Endothelial cell of umbilical vein (primary cell): ENCODE results near the gene TEX36. TPM values are rescaled to one million over a fixed set of nuclear protein-coding genes. Genes with fewer than 3 reads are reported as not detected.

Source experiments
- BruUV-seq: library from RNA; stranded (reverse); fragments of 400-500 nt; replicated peaks from 2 replicates; lab custom pipeline; 2021; lab: Mats Ljungman, UMichigan
- CTCF ChIA-PET: fragments of 300-600, 350-600 bp; sonication (Branson Sonifier 250); formaldehyde crosslinking; loops from one replicate; lab custom pipeline; 2021; ENCODE audit warnings: antibody characterized with exemption, inconsistent platforms; lab: Charles Lee
- POLR2A ChIA-PET: fragments of 300-600, 350-600 bp; sonication (Branson Sonifier 250); formaldehyde crosslinking; loops from one replicate; lab custom pipeline; 2021; ENCODE audit warnings: antibody characterized with exemption, inconsistent platforms; lab: Charles Lee
- DNase-seq: peaks from one replicate; pipeline ENCODE4 v3.0.0-alpha.2; 2011; ENCODE audit warnings: low read depth, low spot score
- FAIRE-seq: peaks from 2 replicates; lab custom pipeline; 2011; peaks lifted over from hg19 to GRCh38; lab: Jason Lieb, UNC
- H2AFZ ChIP-seq: 2 replicates; pipeline ENCODE4 v1.6.0; 2012; ENCODE audit warnings: low read depth, low read length, control low read depth, inconsistent platforms
- H3K27ac ChIP-seq: 2 replicates; pipeline ENCODE4 v1.5.1; 2011; ENCODE audit warnings: low read depth, mild to moderate bottlenecking, control low read depth, low read length, moderate library complexity; ENCODE audit not compliant: insufficient read depth
- H3K27me3 ChIP-seq, 2 experiments: 2 replicates each; pipeline versions ENCODE4 v1.6.0 to v1.6.1; 2011; ENCODE audit warnings: low read length in 2 of 2, mixed read lengths in 1 of 2; ENCODE audit not compliant: control insufficient read depth in 2 of 2, insufficient read depth in 2 of 2
- H3K36me3 ChIP-seq, 2 experiments: 2 replicates in 1 of 2; 3 replicates in 1 of 2; pipeline ENCODE4 v1.5.1; 2011; ENCODE audit warnings: low read length in 2 of 2, mild to moderate bottlenecking in 1 of 2, moderate library complexity in 1 of 2; ENCODE audit not compliant: control insufficient read depth in 2 of 2, insufficient read depth in 2 of 2; ENCODE audit errors: extremely low read depth in 1 of 2
- H3K4me1 ChIP-seq: 3 replicates; pipeline ENCODE4 v1.5.1; 2011; ENCODE audit warnings: mild to moderate bottlenecking, low read length; ENCODE audit not compliant: control insufficient read depth, insufficient read depth; ENCODE audit errors: extremely low read depth
- H3K4me2 ChIP-seq: 2 replicates; pipeline ENCODE4 v1.6.1; 2011; ENCODE audit warnings: low read length, control low read depth, mixed read lengths; ENCODE audit not compliant: insufficient read depth
- H3K4me3 ChIP-seq, 3 experiments: fragments of 200-600 bp in 1 of 3; sonication (generic), shearing (Covaris generic) in 1 of 3; replicated peaks in 1 of 3; 2 replicates each; pipeline ENCODE4 v1.5.1; 2011 to 2016; ENCODE audit warnings: control low read depth in 3 of 3, low read length in 3 of 3, mild to moderate bottlenecking in 2 of 3, inconsistent platforms in 1 of 3, low read depth in 1 of 3, moderate library complexity in 1 of 3; ENCODE audit not compliant: insufficient read depth in 1 of 3
- H3K79me2 ChIP-seq: 2 replicates; pipeline ENCODE4 v1.6.0; 2012; ENCODE audit warnings: low read length, inconsistent platforms; ENCODE audit not compliant: control insufficient read depth, insufficient read depth
- H3K9ac ChIP-seq: replicated peaks from 2 replicates; pipeline ENCODE3; 2011; ENCODE audit warnings: low read length, control low read depth; ENCODE audit not compliant: insufficient read depth; ENCODE audit errors: extremely low read depth
- H3K9me1 ChIP-seq: replicated peaks from 3 replicates; pipeline ENCODE4 v1.6.0; 2011; ENCODE audit warnings: mild to moderate bottlenecking, low read length; ENCODE audit not compliant: control insufficient read depth, insufficient read depth; ENCODE audit errors: extremely low read depth
- H3K9me3 ChIP-seq: replicated peaks from 2 replicates; pipeline ENCODE4 v1.5.1; 2012; ENCODE audit warnings: low read length, inconsistent platforms; ENCODE audit not compliant: control insufficient read depth, insufficient read depth
- H4K20me1 ChIP-seq: replicated peaks from 2 replicates; pipeline ENCODE3; 2011; ENCODE audit warnings: mild to moderate bottlenecking, low read length; ENCODE audit not compliant: control insufficient read depth, insufficient read depth; ENCODE audit errors: extremely low read depth
- CTCF ChIP-seq, 2 donors: IDR thresholded peaks; 1 replicate in 1 of 2; 2 replicates in 1 of 2; pipeline ENCODE4 v1.5.1; 2011; ENCODE audit warnings: low read length in 2 of 2, mild to moderate bottlenecking in 2 of 2, moderate library complexity in 2 of 2, control low read depth in 1 of 2, inconsistent platforms in 1 of 2, low read depth in 1 of 2; ENCODE audit not compliant: insufficient read depth in 1 of 2; ENCODE audit errors: extremely low read depth in 1 of 2
- EZH2 ChIP-seq: IDR thresholded peaks from 2 replicates; pipeline ENCODE4 v1.6.1; 2012; ENCODE audit warnings: borderline replicate concordance, low read depth, mild to moderate bottlenecking, moderate library complexity, low read length, inconsistent platforms; ENCODE audit not compliant: severe bottlenecking
- FOS ChIP-seq: IDR thresholded peaks from 2 replicates; pipeline ENCODE4 v1.6.1; 2011; ENCODE audit warnings: mild to moderate bottlenecking, low read length, moderate library complexity, borderline replicate concordance; ENCODE audit not compliant: insufficient read depth
- GATA2 ChIP-seq: IDR thresholded peaks from 2 replicates; pipeline ENCODE4 v1.7.0; 2011; ENCODE audit warnings: low read depth, mild to moderate bottlenecking, moderate library complexity, mixed read lengths, low read length; ENCODE audit not compliant: insufficient read length, insufficient read depth
- JUN ChIP-seq: IDR thresholded peaks from 2 replicates; pipeline ENCODE4 v1.6.1; 2011; ENCODE audit warnings: borderline replicate concordance, low read depth; ENCODE audit not compliant: insufficient read length, insufficient read depth
- MAX ChIP-seq: IDR thresholded peaks from 2 replicates; pipeline ENCODE4 v1.6.1; 2011; ENCODE audit not compliant: insufficient read depth, insufficient read length
- MYC ChIP-seq: IDR thresholded peaks from one replicate; pipeline ENCODE4 v1.6.1; 2011; ENCODE audit warnings: mild to moderate bottlenecking, low read depth, low read length
- POLR2A ChIP-seq: IDR thresholded peaks from 2 replicates; pipeline ENCODE4 v1.6.1; 2012; ENCODE audit warnings: low read depth, mild to moderate bottlenecking, control low read depth, low read length
- POLR2AphosphoS5 ChIP-seq: IDR thresholded peaks from 2 replicates; pipeline ENCODE4 v1.6.1; 2012; ENCODE audit warnings: low read depth, mild to moderate bottlenecking, control low read depth, low read length, moderate library complexity; ENCODE audit not compliant: insufficient read depth
- dilution Hi-C: fragments of 300-500 bp; cut with MboI; formaldehyde crosslinking; loops from one replicate; pipeline ENCODE4 v1.15.0; 2019; ENCODE audit warnings: low sequenced_read_pairs; ENCODE audit not compliant: extremely low pct_ligation_motif_present
- intact Hi-C: fragments of 100-400 bp; cut with micrococcal nuclease; formaldehyde crosslinking; loops from one replicate; pipeline ENCODE4 v1.10.0; 2022
- polyA plus RNA-seq, 4 experiments: library from polyadenylated mRNA; depleted of rRNA in 3 of 4; stranded (reverse) in 3 of 4; unstranded in 1 of 4; fragments of >200 nt; gene quantifications; 2 replicates each; pipeline versions ENCODE4 v1.2.1 to v1.2.3, GENCODE V29; 2011 to 2012; ENCODE audit warnings: missing spikeins in 1 of 4
- total RNA-seq: library from RNA; stranded (reverse); gene quantifications from 2 replicates; pipeline ENCODE4 v1.2.3, GENCODE V29; 2021

The TEX36 gene
- total and polyA plus RNA-seq, 2 donors (not counting 3 experiments of a cell fraction or from before 2014, with no cell fraction given): not detected

DNA sequence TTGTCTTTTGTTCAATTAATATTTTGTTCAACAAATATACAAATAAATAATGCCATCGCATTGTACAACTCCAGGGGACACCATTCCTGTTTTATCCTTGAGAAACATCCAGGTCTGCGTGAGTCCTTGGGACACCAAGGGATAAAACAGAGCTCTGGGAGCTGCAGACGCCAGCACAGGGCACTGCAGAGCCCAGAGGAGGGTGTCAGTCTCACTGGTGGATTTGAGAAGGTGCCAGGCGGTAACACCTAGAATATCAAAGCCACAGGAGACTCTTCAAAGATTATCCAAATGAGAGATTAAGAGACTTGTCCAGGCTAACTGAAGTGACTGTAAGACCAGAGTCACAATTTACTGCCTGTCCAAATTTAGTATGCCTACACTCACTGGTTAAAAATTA, 55.3 kb downstream of the TEX36 start:
- no peaks in the 10 kb centered on the region for H3K79me2 ChIP-seq
- FAIRE-seq (no peak), DNase-seq (no peak)
- CTCF ChIA-PET: interaction anchor here (0.8 to 3.0 kb wide), 5 partner anchors 21 to 1088 kb away, joined by 3 to 22 read pairs (median 8); no protein-coding TSS in a partner anchor
- peaks cover 2% of the 10 kb centered on the region in 2 experiments for H3K27me3 ChIP-seq
- no TSS peak for BruUV-seq
- no peaks in the 10 kb centered on the region for H3K9me3 ChIP-seq
- TF ChIP-seq CTCF (IDR thresholded peaks at IDR 0.05; ENCODE audit: extremely low read depth in 1 of 2, insufficient read depth in 1 of 2, low read depth in 1 of 2, low read length in 2 of 2): no peak
- no peak for TF ChIP-seq EZH2
- TF ChIP-seq MAX: no peak
- TF ChIP-seq GATA2: no peak
- TF ChIP-seq POLR2AphosphoS5: no peak
- no peak for TF ChIP-seq POLR2A
- TF ChIP-seq FOS: no peak
- TF ChIP-seq JUN: no peak
- TF ChIP-seq MYC: no peak
- dilution Hi-C loops (no loop called here), intact Hi-C loops (loop anchor here (2.0 to 5.0 kb wide), 4 partner anchors 90 to 635 kb away; partner anchors contain the start of gene EDRF1)
- H3K9me1 ChIP-seq: no peaks in the 10 kb centered on the region
- no peaks in the 10 kb centered on the region for H3K36me3 ChIP-seq
- no peak overlapping the region for H3K9ac ChIP-seq
- H3K4me2 ChIP-seq: no peak overlapping the region
- POLR2A ChIA-PET: no interaction called here
- no peak overlapping the region for H3K4me3 ChIP-seq
- no peak overlapping the region for H2AFZ ChIP-seq
- no peaks in the 10 kb centered on the region for H4K20me1 ChIP-seq
- H3K4me1 ChIP-seq: peaks cover 20% of the 10 kb centered on the region
- no peak overlapping the region for H3K27ac ChIP-seq
